ENCODE measurements around the gene ARSI.

DNA sequence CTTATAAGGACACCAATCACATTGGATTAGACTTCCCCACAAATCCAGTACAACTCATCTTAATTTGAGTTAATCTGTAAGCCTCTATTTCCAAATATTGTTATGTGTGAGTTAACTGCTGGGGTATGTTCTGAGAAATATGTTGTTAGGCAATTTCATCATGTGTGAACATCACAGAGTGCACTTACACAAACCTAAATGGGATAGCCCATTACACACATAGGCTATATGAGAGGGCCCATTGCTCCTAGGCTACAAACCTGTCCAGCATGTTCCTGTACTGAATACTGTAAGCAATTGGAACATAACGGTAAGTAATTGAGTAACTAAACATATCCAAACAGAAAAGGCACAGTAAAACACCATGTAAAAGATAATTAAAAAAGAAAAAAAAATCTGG is 19.1 kb upstream of the ARSI start:
- no peak for TF ChIP-seq POLR2A (IDR thresholded peaks at IDR 0.05)
- TF ChIP-seq, protein P1, sequence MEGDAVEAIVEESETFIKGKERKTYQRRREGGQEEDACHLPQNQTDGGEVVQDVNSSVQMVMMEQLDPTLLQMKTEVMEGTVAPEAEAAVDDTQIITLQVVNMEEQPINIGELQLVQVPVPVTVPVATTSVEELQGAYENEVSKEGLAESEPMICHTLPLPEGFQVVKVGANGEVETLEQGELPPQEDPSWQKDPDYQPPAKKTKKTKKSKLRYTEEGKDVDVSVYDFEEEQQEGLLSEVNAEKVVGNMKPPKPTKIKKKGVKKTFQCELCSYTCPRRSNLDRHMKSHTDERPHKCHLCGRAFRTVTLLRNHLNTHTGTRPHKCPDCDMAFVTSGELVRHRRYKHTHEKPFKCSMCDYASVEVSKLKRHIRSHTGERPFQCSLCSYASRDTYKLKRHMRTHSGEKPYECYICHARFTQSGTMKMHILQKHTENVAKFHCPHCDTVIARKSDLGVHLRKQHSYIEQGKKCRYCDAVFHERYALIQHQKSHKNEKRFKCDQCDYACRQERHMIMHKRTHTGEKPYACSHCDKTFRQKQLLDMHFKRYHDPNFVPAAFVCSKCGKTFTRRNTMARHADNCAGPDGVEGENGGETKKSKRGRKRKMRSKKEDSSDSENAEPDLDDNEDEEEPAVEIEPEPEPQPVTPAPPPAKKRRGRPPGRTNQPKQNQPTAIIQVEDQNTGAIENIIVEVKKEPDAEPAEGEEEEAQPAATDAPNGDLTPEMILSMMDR (IDR thresholded peaks at IDR 0.05), result no peak

All from lower leg skin (tissue), 3 donors.